Hepatic stellate cell (primary cell): ENCODE results near the gene SCNM1.

Source experiments
- DNase-seq: peaks from one replicate; pipeline ENCODE4 v3.0.0; 2011; ENCODE audit warnings: low spot score

Gene SCNM1, protein sequence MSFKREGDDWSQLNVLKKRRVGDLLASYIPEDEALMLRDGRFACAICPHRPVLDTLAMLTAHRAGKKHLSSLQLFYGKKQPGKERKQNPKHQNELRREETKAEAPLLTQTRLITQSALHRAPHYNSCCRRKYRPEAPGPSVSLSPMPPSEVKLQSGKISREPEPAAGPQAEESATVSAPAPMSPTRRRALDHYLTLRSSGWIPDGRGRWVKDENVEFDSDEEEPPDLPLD

GRCh38 chr1:151165738-151166504 lies at the start of gene SCNM1, which contains the start of gene LYSMD1:
Gene SCNM1 (plus strand): TSS chr1:151166144. CDS start chr1:151166153, 9 bp downstream.
Gene LYSMD1 (minus strand): TSS chr1:151165902. CDS start chr1:151165258, 644 bp downstream.
- peak; percentile 96 for DNase-seq

GRCh38 chr1:151124763-151125403 lies 41.1 kb upstream of the SCNM1 start:
- no peak for DNase-seq

DNA sequence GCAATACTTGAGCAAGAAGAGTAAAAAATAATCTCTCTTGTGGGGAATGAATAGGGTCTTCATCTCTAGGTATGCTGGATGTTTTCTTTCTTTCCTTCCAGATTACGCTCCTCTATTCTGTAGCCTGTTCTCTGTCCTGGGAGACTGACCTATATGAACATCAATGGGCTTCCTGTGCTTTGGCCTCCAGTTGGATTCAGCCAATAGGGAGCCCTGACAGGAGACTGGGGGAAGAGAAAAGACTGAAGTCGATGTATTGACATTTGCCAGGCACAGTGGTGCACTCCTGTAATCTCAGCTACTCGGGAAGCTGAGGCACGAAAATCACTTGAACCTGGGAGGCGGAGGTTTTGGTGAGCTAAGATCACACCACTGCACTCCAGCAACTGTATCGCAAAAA lies 37.1 kb upstream of the SCNM1 start:
- no peak for DNase-seq

GRCh38 chr1:151130987-151131586 lies 34.9 kb upstream of the SCNM1 start:
- peak; percentile 87 for DNase-seq

DNA sequence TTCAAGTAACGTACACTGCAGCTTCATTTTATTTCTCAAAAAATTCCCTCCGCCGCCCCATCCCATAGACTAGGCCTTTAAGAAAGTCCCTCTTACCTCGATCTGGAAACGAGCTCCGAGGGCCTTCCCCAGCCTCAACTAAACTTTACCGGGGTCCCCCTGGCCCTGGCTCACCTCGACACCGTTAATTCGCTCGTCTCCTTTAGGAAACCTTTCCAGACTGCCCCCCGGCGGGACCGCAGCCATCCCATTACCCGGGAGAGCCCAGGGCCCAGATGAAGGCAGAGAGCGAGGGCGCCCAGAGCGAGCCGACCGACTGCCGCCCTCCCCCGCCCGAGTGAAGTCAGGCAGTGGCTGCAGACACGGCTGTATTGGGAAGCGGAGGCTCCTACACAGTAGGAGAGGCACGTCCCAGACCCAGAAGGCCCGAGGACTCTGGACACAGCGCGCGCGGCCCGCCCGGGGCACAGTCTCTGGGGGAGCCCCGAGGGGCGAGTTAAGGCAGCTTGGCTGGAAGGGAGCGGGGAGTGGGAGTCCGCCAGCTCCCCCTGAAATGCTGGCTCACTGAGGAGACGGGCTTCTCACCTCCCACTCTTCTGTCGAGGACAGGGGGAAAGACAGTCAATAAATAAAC lies 34.1 kb upstream of the SCNM1 start:
- DNase-seq = peak; percentile 51

GRCh38 chr1:151132335-151133017 lies 33.5 kb upstream of the SCNM1 start:
- no peak for DNase-seq

DNA sequence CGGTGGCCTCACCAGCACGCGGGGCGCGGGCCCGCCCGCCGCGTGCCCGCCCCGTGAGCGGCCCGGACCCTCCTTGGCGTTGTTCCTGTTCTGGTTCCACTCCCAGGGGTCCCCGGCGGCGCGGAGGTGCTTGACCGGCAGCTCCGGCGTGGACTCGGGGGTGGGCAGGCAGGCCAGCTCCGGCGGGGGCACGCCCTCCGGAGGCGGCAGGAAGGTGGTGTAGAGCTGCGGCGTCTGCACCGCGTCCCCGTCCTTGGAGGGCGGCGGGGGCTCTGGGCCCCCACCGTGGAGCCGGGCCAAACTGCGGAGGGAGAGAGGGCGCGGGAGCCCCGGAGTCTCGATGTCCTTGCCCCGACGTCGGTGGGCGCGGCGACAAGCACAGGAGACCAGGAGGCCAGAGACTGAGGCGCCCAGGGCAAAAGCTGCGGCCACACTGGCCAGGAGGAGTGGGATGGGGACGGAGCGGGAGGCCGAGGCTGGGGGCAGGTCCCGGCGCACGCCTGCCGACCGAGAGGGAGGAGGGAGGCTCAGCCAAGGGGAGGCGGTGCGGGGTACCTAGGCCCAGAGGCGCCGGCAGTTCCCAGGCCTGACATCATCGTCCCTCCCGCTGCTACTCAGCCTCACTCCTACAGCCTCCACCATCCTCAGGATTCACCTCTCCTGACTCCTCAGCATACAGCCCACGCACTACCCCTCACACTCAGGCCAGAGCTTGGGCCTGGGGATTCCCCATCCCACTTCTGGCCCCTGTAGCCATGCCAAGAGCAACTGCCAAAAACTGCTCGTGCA lies 32.7 kb upstream of the SCNM1 start:
- no peak for DNase-seq

DNA sequence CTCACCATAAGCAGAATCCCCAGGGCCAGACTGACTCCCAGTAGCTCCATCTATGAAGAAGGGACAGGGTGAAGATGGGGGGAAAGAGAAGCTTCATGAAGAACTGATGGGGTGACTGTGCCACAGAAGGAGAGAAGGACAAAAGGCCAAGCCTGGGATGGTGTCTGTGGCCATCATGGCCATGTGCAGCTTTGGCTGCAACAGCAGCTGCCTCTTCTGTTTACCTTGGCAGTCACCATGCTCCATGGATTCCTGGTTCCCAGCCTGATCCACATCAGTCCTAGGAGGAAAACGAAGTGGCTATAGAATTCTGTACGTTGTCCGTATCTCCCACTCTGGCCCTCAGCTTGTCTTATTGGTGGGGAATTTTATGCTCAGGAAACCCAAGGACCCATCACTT lies 31.5 kb upstream of the SCNM1 start:
- DNase-seq = no peak

DNA sequence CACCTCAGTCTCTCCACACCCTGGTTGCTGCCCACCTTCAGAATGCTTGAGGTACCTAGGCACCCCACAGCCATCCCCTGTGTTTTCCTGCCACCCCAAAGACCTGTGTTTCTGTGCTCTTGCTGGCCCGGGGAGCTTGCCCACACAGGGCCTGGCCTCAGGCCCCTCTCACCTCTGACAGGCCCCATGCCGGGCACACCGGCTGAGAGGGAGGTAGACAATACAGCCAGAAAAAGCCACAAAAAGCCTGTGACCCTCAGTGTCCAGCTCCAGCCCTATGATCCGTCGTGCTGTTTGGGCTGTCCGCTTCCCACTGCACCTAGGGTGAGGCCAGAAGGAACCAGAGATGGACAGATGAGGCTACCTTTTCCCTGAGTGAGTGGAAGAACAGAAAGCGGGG lies 31.0 kb upstream of the SCNM1 start:
- no peak for DNase-seq

DNA sequence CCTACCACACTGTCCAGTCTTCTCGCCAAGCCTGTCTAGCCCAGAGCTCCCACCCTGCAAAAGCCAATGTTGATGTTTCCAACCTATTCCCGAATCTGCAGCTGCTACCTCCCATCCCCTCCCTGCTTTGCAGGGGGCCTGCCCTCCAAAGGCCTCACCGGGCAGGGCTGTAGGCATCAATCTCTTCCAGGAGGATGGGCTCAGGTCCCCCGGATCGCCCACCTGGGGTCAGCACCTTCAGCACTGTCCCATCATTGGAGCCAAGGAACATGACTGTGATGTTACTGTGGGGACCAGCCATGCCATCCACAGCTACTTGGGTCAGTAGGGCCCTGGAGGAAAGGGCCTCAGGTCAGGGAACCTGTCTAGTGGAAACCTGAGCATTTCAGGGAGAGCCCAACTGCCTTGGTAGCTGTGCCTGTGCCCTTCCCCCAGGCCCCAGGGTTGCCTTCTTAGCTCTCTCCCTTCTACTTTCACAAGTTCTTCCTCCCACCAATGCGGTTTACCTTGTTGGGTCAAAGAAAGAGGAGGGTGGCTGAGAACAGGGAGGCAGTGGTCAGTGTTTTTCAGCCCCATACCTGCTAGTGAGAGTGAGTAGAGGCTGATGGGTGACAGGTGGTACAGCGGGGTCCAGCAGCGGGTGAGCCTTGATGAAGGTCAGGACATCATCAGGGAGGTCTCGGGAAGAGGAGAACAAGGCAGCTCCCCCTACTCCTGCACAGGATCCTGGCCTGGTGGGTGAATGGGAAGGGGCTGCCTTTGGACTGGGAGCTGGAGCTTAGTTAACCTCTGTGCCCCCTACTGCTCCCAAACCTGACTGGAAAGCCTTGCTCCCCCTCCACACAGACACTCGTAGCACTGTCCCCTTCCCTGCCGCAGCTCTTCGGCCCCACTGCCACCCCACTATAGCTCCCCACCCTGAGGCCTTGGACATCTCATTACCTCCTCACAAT lies 30.2 kb upstream of the SCNM1 start:
- no peak for DNase-seq

- DNase-seq = no peak
Measured at GRCh38 chr1:151137789-151138188, 28.2 kb upstream of the SCNM1 start.

- DNase-seq = no peak
Measured at GRCh38 chr1:151142411-151143056, 23.4 kb upstream of the SCNM1 start.

- DNase-seq = no peak
Measured at GRCh38 chr1:151143057-151143435, 22.9 kb upstream of the SCNM1 start.

- no peak for DNase-seq
Measured at GRCh38 chr1:151143986-151144385, 22.0 kb upstream of the SCNM1 start.

DNA sequence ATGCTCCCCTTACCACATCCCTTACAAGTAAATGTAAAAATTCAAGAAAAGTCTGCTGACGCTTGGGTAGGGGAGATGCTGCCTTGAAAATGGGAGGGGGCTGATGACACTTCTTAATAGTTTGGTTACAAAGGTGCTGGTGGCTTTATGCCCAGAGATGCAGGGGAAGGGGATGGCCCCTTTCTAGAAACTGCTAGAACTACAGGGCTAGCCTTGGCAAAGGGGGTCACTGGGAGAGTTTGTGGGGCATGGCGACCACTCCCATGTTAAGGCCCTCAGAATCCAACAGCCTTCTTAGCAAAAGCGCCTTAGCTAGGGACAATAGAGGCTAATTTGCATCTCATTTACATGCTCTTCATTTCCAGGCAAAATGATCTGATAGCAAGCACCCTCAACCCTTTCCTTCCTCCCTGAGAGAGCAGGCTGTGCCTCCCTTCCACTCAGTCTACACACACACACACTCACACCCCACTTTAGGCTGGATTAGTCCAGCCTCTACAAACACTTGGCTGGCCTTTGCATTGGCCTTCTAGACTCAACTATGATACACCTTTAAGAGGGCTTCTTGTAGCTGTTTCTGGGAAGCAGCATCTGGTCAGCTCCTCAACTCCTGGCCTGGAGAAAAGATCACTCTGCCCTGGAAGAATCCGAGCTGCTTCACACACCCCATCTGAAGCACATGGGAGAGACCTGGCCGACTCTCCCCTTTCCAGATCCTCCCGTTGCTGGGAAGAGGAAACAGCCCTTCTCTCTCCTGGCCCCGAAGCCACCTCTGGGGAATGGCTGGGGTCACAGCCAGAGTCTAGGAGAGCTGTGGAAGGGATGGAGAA lies 21.3 kb upstream of the SCNM1 start:
- no peak for DNase-seq

DNA sequence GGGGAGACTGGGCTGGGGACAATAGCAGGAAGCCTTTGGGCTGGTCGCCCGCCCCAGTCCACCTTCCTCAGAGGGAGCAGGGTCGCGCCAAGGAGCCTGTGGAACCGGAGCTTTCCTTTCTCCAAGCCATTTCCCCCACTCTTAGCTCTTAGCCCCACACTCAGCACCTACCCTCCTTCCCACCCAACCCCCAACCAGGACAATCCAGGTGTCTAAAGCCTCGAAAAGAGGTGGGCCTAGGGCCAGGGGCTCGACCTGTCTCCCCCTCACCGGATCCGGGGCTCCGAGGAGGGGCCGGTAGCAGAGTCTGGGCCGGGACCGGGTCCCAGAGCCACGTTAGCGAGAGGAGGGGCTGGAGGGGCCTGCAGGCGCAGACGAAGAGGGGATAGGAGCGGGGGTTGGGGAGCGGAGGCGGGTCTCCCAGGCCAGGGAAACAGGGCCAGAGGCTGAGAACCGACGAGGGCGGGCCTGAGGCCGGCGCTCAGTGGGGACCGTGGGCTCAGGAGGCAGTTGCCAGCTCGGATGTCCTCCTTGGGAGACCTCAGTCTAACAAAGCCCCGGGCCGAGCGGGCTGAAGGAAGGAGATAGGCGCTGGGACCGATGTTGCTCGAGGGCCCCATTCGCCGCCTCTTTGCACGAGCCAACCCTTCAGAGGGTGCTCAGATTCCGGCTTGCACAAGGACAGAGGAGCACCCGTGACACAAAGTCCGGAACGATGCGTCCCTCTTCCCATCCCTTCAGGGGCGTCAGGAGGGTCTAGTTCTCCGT lies 20.5 kb upstream of the SCNM1 start:
- no peak for DNase-seq

DNA sequence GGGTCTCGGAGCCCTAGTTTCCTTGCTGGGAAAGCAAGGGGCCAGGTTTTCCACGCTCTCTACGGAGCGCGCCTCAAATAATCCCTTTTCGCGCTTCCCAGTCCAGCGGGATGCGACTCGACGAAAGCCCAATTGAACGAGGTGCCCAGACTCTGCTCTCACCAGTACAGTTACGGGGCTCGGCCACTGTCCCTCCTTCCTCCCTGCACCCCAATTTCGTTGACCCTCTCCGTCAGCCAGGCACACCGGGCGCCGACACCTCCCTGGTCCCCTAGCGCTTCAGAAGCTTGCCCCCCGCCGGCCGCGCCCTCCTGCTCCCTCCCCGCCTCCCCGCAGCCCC lies 19.9 kb upstream of the SCNM1 start:
- no peak for DNase-seq
